Stimulated activated CD4-positive, alpha-beta T cell treated with anti-CD3 and anti-CD28 coated beads, Interleukin-15, amount 100 ng/mL, for 24 hours (primary cell): ENCODE results near the gene SPATA46.

ENCODE experiments used
- DNase-seq: peaks from one replicate; pipeline ENCODE4 v3.0.0-alpha.2; 2020

Gene SPATA46

DNA sequence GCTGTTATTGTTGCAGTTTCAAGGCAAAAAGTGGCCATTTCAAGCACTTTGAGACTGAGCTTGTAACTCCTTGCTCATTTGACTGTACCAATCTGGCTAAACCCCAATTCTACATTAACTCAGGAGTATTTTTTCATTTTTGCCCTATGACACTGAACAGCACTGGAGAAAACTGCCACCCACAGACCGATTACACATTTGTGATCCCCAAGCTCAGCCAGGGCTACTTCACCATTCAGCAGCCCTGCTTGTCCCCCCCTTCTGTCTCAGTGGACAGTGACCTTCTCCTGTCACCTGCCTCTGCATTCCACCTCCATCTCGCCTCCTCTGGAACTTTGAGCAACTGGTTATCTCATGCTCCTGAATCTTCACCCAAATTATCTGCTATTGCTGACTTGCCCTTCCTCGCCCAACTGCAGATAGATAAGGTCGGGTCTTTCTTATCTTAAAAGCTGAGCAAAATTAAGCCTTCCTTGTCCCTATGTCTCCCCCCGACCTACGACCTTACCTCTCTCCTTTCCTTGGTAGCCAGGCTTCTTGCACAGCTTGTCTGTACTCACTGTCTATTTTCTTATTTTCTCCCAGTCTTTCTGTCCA is 25.3 kb downstream of the SPATA46 start:
- no peak for DNase-seq

GRCh38 chr1:162349635-162350330 is 26.9 kb downstream of the SPATA46 start:
- DNase-seq, result no peak

DNA sequence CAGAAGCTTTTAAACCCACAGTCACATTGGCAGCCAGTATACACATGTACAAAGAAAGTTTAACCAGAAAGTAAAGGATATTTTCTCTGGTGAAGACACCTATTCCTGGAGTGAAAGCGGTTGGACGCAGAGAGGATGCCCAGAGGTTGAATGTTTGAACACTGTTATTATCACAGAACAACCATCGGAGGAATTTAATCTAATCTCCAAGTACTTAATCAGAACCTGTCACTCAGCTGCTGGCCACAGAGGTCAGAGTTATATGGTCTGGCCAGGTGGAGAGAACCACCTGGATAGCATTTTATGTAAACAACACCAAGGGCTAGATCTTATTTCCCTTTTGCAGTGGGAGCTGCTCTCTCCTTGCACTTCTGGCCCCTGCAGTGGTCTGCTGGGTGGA is 29.4 kb downstream of the SPATA46 start:
- DNase-seq, result no peak

DNA sequence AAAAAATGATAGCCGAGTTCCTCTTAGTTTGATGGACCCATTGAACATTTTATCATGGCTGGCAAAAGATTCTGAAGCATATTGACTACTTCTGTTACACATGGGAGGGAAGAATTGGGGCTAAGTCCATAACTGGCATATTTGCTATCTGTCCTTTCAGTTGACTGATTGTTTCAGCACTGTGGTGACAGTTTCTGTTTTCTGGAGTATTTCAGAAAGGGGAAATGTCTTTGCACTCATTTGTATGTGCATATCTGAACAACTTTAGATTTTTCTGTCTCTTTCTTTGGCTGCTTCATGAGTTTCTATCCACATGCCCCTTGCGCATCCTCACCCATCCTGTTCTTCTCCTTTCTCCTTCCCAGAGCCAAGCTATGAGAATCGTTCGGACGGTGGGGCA is 33.2 kb downstream of the SPATA46 start:
- no peak for DNase-seq

DNA sequence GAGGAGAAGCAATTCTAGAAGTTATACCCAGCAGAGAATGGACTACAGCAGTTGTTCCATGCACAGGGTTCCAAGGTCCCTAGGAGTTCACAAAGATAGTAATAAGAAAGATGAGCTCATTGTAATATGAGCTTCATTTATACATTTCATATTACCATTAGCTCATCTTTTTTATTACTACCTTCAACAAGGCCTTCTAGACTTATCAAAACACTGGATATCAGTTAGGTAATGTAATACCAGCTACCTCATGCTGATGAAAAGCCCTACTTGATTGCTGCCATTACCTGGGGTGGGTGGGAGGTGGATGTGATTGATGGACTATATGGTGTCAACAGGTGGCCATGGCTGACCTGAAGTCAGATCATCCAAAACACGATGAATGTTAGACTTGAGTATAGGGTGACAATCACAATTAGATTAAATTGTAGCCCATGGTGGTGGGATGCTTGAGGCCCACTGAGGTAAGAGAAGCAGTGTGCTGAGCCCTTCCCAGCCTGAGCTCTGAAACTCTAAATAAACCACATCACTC is 34.1 kb downstream of the SPATA46 start:
- DNase-seq, result no peak

GRCh38 chr1:162336621-162337285 is 39.9 kb downstream of the SPATA46 start:
- no peak for DNase-seq

DNA sequence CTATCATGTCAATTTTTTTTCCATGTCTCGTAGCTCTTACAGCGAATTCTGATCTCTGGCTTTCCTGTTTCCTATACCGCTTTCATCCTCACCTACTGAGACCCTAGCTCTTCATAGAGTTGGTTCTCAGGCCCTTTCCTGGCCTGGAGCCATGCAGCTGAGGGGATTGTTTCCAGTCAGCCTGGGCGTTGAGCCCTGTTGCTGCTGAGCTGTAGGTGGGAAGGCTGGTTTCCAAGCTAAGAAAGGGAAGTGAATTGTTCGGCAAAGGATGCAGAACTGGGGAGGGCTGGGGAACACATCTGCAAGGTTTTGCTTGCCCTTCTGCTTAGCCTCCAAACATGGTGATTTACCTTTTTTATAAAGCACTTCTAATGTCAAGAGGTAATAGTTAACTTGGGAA is 41.5 kb downstream of the SPATA46 start:
- DNase-seq, result no peak

DNA sequence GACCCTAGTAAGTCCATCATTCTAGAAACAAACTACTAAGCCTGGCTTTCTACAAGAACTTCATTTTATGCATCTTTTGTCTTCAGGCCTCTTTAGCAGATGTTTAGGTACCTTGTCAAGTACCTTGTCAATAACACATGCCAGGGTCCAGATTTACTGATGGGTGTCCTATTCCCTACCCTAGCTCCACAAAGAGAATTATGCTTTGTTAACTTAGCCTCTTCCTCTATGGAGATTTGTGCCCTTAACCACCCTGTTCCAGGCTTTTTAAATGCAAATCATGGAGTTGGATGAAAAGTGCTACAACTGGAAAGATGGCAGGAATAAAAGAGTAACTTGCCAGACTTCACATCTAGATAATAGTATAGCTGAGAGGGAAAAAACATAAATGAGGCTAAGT is 42.7 kb downstream of the SPATA46 start:
- DNase-seq, result no peak

GRCh38 chr1:162329826-162330225 is 46.8 kb downstream of the SPATA46 start:
- DNase-seq, result no peak

DNA sequence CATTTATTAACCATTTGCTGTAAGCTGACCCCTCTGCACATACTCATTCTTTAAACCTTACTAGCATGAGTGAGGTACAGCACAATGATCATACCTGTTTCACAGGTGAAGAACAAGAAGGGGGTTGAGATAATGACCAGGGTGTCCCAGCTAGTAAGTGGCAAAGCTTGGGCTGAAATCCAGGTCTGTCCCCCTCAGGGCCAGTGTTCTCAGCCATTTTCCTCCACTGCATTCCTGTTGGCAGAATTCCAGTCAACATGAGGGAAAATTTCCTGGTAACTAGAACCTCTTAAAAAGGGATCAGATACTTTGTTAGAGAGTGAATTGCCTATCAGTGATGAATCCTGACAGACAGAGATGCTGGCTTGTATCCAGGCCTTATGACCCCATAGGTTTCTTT is 48.1 kb downstream of the SPATA46 start:
- no peak for DNase-seq

GRCh38 chr1:162327788-162328165 is 48.9 kb downstream of the SPATA46 start:
- no peak for DNase-seq

DNA sequence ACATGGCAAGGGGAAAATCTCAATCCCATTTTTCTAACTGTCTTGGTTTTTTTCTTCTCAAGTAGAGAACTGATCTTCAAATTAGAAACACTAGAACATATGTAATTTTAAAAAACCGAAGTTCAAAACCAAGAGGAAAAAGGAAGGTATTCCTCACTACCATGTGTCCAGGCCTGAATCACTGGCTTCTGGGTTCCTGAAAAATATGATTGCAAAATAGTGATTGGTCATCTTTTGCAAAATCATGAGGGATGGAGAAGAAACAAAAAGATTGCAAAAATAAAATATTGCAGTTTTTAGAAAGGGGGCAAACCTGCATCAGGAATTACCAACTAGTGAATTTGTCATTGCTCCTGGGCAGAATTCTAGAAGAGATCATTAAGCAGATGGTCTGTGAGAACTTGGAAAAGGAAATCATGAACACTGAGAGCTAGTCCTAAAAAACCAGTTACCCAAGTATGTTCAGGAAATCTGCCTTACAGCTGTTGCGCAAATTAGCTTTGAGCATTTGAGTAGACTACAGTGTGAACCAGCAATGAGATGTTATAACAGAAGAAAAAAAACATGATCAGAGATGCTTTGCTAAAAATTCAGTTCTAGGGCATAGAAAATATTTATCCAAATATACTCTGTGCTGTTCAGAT is 49.4 kb downstream of the SPATA46 start:
- DNase-seq, result no peak

DNA sequence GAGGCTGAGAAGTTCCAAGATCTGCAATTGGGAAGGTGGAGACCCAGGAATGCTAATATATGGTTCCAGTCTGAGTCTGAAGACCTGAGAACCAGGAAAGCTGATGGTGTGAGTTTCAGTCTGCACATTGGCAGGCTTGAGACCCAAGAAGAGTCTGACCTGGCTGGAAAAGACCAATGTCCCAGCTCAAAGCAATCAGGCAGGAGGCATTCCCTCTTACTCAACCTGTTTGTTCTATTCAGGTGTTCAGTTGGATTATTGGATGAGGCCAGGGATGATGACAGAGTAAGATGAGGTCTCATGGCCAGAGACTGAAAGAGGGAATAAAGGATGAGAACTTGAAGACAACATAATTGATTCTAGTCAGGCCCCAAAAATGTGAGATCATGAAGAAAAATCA is 50.1 kb downstream of the SPATA46 start:
- no peak for DNase-seq

GRCh38 chr1:162324396-162324795 is 52.3 kb downstream of the SPATA46 start:
- DNase-seq, result no peak
